ENCODE results near the gene MIS18BP1. TPM values are rescaled to one million over a fixed set of nuclear protein-coding genes. Genes with fewer than 3 reads are reported as not detected.

MIS18BP1 gene
- polyA plus RNA-seq, 1 of the 3 experiments (the other 2 are of a cell fraction), result 2.6 TPM

GRCh38 chr14:45247427-45247826 is 5.6 kb downstream of the MIS18BP1 start:
- peaks cover 93% of the 10 kb centered on the region for H3K79me2 ChIP-seq (ENCODE audit: insufficient read depth)
- CTCF ChIA-PET, result no interaction called here
- no peaks in the 10 kb centered on the region for H3F3A ChIP-seq (replicated peaks; ENCODE audit: insufficient read depth)
- H3K9me2 ChIP-seq, result no peaks in the 10 kb centered on the region
- TF ChIP-seq FOXJ3 (CRISPR knock-in tag; IDR thresholded peaks at IDR 0.05), result no peak
- no peak for TF ChIP-seq PBX3 (IDR thresholded peaks at IDR 0.05)
- TF ChIP-seq RXRA (IDR thresholded peaks at IDR 0.05; ENCODE audit: borderline replicate concordance, low read depth), result no peak
- TF ChIP-seq GATA2 (CRISPR knock-in tag; IDR thresholded peaks at IDR 0.05), result no peak
- TF ChIP-seq, protein P1, sequence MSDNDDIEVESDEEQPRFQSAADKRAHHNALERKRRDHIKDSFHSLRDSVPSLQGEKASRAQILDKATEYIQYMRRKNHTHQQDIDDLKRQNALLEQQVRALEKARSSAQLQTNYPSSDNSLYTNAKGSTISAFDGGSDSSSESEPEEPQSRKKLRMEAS (IDR thresholded peaks at IDR 0.05; ENCODE audit: low read depth), result no peak
- TF ChIP-seq POLR2AphosphoS5 (IDR thresholded peaks at IDR 0.05; ENCODE audit: low read depth, low read length), result no peak
- TF ChIP-seq TAF1 (IDR thresholded peaks at IDR 0.05; ENCODE audit: borderline replicate concordance, low read depth, low read length), result no peak
- no peak for TF ChIP-seq RCOR1 (IDR thresholded peaks at IDR 0.05; ENCODE audit: low read length)
- no peak for TF ChIP-seq FOXM1 (IDR thresholded peaks at IDR 0.05; ENCODE audit: low read depth)
- TF ChIP-seq USF2 (IDR thresholded peaks at IDR 0.05; ENCODE audit: borderline replicate concordance, low read depth, low read length), result no peak
- no peak for TF ChIP-seq RAD21 (IDR thresholded peaks at IDR 0.05; ENCODE audit: low read length)
- no peak for TF ChIP-seq SIN3A (IDR thresholded peaks at IDR 0.05; ENCODE audit: borderline replicate concordance, low read depth, low read length)
- TF ChIP-seq EZH2phosphoT487 (IDR thresholded peaks at IDR 0.05; ENCODE audit: borderline replicate concordance, low read depth), result no peak
- TF ChIP-seq MXI1 (IDR thresholded peaks at IDR 0.05; ENCODE audit: low read depth, low read length), result no peak
- no peak for TF ChIP-seq NFIC (IDR thresholded peaks at IDR 0.05; ENCODE audit: borderline replicate concordance)
- no peaks in the 10 kb centered on the region for H4K20me1 ChIP-seq (ENCODE audit: insufficient read depth)
- no peak overlapping the region for H3K4me3 ChIP-seq (ENCODE audit: low read depth in 2 of 2, low read length in 1 of 2)
- H3K27me3 ChIP-seq (ENCODE audit: insufficient read depth), result no peaks in the 10 kb centered on the region
- WGBS (ENCODE audit: low lambda C conversion rate), result 85% methylated on average over 1 of the region's 1 CpG
- POLR2A ChIA-PET, result no interaction called here
- no peaks in the 10 kb centered on the region for H3K36me3 ChIP-seq (replicated peaks in 1 of 2; ENCODE audit: control insufficient read depth in 1 of 2, insufficient read depth in 2 of 2, low read length in 1 of 2)
- no peaks in the 10 kb centered on the region for H3K9me3 ChIP-seq
- H3K4me1 ChIP-seq (ENCODE audit: control insufficient read depth in 1 of 2, insufficient read depth in 2 of 2, low read depth in 1 of 2, low read length in 1 of 2), result no peaks in the 10 kb centered on the region; a peak in 2 of 4 replicates
- H2AFZ ChIP-seq (ENCODE audit: low read depth), result no peak overlapping the region
- H3K27ac ChIP-seq (ENCODE audit: low read depth in 2 of 2, low read length in 1 of 2), result no peak overlapping the region
- no peak for DNase-seq
- H3K9ac ChIP-seq, result no peak overlapping the region
- H3K4me2 ChIP-seq, result no peak overlapping the region

GRCh38 chr14:45246691-45247090 is 6.3 kb downstream of the MIS18BP1 start:
- Histone ChIP-seq H3K36me3 (replicated peaks in 1 of 2; ENCODE audit: control insufficient read depth in 1 of 2, insufficient read depth in 2 of 2, low read length in 1 of 2) (no peaks in the 10 kb centered on the region), H3K27me3 (ENCODE audit: insufficient read depth) (no peaks in the 10 kb centered on the region), H3K9me3 (no peaks in the 10 kb centered on the region), H3K79me2 (ENCODE audit: insufficient read depth) (peaks cover 92% of the 10 kb centered on the region), H3K4me2 (peak overlapping the region; percentile 28; the same call in 1 of the 2 replicates), H2AFZ (ENCODE audit: low read depth) (no peak overlapping the region), H3K27ac (ENCODE audit: low read depth in 2 of 2, low read length in 1 of 2) (no peak overlapping the region), H3K4me3 (ENCODE audit: low read depth in 2 of 2, low read length in 1 of 2) (no peak overlapping the region), H3K9me2 (no peaks in the 10 kb centered on the region), H3K4me1 (ENCODE audit: control insufficient read depth in 1 of 2, insufficient read depth in 2 of 2, low read depth in 1 of 2, low read length in 1 of 2) (no peaks in the 10 kb centered on the region; a peak in 2 of 4 replicates), H3F3A (replicated peaks; ENCODE audit: insufficient read depth) (no peaks in the 10 kb centered on the region), H3K9ac (no peak overlapping the region), H4K20me1 (ENCODE audit: insufficient read depth) (no peaks in the 10 kb centered on the region)
- TF ChIP-seq TEAD4 (IDR thresholded peaks at IDR 0.05; ENCODE audit: borderline replicate concordance, insufficient read depth), result no peak
- TF ChIP-seq FOSL2 (IDR thresholded peaks at IDR 0.05; ENCODE audit: borderline replicate concordance, low read depth), result no peak
- no peak for TF ChIP-seq MXI1 (IDR thresholded peaks at IDR 0.05; ENCODE audit: low read depth, low read length)
- no peak for TF ChIP-seq USF2 (IDR thresholded peaks at IDR 0.05; ENCODE audit: borderline replicate concordance, low read depth, low read length)
- TF ChIP-seq, protein P1 (IDR thresholded peaks at IDR 0.05; ENCODE audit: low read depth), result no peak
- TF ChIP-seq, protein P2, sequence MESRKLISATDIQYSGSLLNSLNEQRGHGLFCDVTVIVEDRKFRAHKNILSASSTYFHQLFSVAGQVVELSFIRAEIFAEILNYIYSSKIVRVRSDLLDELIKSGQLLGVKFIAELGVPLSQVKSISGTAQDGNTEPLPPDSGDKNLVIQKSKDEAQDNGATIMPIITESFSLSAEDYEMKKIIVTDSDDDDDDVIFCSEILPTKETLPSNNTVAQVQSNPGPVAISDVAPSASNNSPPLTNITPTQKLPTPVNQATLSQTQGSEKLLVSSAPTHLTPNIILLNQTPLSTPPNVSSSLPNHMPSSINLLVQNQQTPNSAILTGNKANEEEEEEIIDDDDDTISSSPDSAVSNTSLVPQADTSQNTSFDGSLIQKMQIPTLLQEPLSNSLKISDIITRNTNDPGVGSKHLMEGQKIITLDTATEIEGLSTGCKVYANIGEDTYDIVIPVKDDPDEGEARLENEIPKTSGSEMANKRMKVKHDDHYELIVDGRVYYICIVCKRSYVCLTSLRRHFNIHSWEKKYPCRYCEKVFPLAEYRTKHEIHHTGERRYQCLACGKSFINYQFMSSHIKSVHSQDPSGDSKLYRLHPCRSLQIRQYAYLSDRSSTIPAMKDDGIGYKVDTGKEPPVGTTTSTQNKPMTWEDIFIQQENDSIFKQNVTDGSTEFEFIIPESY (IDR thresholded peaks at IDR 0.05; ENCODE audit: borderline replicate concordance, low read depth), result no peak
- TF ChIP-seq CHD2 (IDR thresholded peaks at IDR 0.05; ENCODE audit: low read length, partially characterized antibody), result no peak
- CTCF ChIA-PET, result no interaction called here
- POLR2A ChIA-PET, result no interaction called here
- 94% methylated on average over 1 of the region's 1 CpG for WGBS (ENCODE audit: low lambda C conversion rate)
- no peak for DNase-seq

All from SK-N-SH (cell line).